GM18498 (cell line): ENCODE data around the gene LSM6.

Experiments
- ATAC-seq: cut with Tn5 transposase; IDR thresholded peaks from one replicate; pipeline ENCODE4 v1.9.1; 2021; ENCODE audit warnings: mild to moderate bottlenecking, moderate library complexity; ENCODE audit not compliant: unreplicated experiment

The LSM6 gene

DNA sequence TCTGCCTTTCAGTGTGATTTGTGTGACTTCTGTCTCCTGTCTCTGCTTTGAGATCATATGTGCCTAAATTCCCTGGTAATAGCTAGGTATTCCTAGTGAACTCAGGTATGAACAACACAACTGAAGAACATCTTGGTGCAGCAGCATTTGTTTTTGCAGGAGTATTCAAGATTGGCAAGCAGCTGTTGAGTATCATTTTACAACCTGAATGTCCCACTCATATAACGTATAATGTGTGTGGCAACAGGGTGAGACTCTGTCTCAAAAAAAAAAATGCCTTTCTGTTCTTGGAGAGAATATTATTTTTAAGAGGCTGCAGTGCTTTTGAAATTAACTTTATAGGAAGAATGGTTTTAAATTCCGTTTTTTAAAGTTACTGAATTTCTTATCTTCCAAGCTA, 7.7 kb downstream of the LSM6 start:
- no peak for ATAC-seq

GRCh38 chr4:146186041-146186440, 10.5 kb downstream of the LSM6 start:
- ATAC-seq, result no peak

DNA sequence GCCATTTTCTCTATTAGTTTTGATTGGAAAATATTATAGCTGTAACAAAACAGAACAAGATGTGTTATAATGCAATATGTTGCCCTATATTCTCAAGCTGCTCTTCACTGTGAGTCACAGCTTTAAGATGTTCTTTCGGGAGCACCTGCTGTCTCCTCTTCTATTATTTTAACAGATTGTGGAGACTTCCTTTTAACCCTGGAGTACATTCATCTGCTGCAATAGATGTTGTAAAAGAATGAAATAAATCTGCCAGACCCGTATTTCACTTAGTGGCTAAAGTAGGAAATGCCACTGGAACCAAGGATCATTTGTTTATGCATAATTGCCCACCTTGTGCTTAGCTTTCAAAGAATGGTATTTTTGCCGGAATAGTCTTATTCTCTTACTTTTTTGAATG, 11.1 kb downstream of the LSM6 start:
- ATAC-seq, result no peak

DNA sequence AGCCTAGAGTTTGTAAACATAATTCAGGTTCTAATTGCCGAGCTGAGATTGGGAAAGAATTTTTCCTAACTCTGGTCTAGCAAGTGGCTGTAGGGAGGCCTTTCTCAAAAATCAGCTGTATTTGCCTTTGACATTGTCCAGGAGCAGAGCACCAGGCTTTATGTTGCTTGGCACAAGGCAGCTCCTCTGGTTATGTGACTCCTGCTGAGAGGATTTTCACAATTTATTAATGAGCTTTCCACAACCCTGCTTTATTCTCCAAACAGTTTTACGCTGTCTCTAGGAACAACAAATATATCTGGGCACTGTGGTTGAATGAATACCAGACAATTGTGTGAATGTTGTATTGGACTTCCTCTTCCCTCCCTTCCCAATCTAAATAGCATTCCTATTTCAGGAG, 14.9 kb downstream of the LSM6 start:
- ATAC-seq, result no peak

DNA sequence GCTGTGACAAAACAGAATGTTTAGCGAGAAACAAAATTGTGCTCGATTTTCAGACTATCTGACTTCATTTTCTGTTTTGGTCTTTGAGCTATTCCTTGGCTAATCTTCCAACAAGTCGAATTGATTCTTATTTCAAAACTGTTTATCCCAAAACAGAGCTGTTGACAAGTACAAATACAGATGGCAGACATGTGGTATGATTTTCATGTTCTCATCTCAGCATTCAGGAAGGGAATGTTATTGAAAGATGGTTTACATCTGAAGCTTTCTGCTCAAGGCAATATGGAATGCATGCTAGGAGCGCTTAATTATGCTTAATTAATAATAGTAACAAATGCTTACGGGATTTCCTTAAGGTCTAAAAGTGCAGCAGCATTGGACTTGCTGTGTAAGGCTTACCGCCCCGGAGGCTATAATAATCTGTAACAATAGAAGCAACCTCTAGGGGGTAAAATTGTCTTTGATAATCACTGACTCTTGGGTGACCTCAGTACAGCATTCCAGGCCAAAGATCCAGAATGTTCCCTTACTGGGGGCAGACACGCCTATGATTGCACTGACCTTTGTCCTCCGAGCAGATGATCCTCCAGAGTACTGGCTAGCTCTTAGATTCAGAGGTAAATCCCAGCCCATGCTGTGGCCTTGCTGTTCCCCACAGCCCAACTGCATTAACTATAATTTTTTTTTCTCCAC, 16.4 kb downstream of the LSM6 start:
- no peak for ATAC-seq

DNA sequence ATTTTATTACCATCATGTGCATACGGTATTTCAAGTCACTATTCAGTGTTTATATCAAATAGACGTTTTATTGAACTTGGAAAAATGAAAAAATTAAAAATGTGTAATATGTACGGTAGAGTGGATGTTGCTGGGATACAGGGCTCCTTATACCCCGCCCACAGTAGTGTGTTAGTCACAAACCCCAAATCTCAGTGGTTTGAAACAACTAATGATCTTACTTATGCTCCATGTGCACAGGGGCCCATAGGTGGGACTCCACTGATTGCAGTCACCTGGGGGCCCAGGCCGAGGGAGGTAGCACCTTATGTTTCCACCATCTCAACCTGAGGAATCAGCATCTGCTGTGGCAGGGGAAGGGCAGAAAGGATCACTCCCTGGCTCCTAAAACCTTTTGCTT, 18.1 kb downstream of the LSM6 start:
- no peak for ATAC-seq

DNA sequence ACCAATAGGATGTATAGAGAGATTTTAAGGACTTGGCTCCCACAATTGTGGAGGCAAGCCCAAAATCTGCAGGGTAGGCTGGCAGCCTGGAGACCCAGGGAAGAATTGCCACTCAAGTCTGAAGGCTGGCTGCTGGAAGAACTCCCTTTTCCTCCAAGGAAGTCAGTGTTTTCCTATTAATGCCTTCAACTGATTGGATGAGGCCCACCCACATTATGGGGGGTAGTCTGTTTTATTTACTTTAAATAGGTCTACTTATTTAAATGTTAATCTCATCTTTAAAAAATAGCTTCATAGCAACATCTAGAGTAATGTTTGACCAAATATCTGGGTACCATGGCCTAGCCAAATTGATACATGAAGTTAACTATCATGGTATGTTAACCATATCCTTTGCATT, 18.7 kb downstream of the LSM6 start:
- no peak for ATAC-seq

GRCh38 chr4:146202665-146203064, 27.1 kb downstream of the LSM6 start:
- no peak for ATAC-seq

- no peak for ATAC-seq
Observed at GRCh38 chr4:146207410-146207809, 31.9 kb downstream of the LSM6 start.

GRCh38 chr4:146210890-146211289, 35.4 kb downstream of the LSM6 start:
- ATAC-seq, result no peak

DNA sequence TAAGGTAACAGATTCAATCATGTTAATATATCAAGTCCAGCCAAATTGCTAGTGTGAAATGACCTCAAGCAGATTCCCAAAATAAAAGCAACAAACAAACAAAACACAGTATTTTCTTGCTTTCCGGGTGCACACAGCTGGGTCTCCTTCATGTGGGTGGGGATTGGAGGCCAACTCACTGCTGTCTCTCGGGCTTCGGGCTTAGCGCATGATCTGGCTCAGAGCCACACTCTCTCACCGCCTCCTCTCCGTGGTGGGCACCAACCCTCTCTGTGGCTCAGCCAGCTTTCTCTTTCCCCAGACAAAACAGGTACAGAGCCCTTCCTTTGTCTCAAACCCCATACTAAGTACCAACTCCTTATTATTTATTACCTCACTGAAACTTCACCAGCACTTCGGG, 35.9 kb downstream of the LSM6 start:
- no peak for ATAC-seq

DNA sequence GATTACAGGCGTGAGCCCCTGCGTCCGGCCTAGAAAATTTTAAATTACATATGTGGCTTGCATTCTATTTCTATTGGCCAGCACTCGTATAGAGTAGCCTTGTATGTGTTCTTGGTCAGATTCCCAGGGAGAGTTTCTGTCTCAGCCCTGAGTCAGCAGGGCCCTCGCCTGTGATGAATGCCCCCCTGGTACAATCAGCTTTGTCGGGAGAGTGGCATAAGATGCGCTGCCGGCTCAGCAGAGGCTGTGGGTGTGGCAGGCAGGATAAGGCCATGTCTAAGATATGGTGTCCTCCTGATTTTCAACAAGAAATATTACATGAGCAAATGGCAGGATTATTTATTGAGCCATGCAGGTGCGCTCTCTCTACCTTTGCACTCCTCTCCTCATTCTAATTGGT, 37.3 kb downstream of the LSM6 start:
- no peak for ATAC-seq

- no peak for ATAC-seq
Observed at GRCh38 chr4:146214238-146214637, 38.7 kb downstream of the LSM6 start, which contains the start of gene REELD1. Gene REELD1 (plus strand): TSS chr4:146214538. CDS start chr4:146216953, 2,415 bp downstream.

DNA sequence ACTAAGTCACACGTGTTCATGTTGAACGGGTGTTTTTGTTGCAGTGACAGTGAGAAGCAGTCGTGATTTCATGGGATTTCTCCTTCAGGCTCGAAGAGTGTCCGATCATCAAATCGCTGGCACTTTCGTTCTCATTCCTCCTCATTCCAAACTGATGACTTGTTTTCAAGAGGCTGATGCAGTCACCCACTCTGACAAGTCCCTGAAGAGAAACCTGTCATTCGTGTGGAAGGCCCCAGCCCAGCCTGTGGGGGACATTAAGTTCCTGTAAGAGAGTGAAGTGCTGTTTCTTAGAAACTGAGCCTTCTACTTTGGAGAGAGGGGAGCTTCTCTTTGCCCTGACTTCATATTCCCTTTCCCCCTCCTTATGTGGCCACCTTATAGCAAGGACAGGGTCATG, 46.8 kb downstream of the LSM6 start:
- ATAC-seq, result no peak

- no peak for ATAC-seq
Observed at GRCh38 chr4:146224326-146224966, 48.9 kb downstream of the LSM6 start.

GRCh38 chr4:146229406-146229805, 53.9 kb downstream of the LSM6 start:
- no peak for ATAC-seq

GRCh38 chr4:146232131-146232722, 56.7 kb downstream of the LSM6 start:
- no peak for ATAC-seq

- ATAC-seq, result no peak
Observed at GRCh38 chr4:146235654-146236177, 60.2 kb downstream of the LSM6 start.

- no peak for ATAC-seq
Observed at GRCh38 chr4:146236216-146236615, 60.7 kb downstream of the LSM6 start.

GRCh38 chr4:146237092-146237491, 61.6 kb downstream of the LSM6 start:
- ATAC-seq, result no peak

DNA sequence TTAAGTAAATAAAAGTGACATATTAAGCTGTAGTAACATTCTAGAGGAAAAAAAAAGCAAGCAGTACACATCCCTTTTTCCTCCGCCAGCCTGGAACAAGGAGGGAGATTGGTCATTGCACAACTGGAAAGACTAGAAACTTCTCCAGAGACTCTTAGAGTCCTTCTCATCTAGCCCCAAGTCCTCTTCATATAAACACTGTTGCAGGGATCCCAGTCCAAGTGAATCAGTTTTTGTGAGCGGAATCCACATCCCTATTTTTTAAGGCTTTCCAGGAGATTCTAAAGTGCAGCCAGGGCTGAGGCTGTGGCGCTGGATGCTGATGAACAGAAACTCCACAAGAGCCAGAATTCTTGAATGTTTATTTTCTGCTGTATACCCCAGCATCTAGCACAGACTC, 62.6 kb downstream of the LSM6 start:
- ATAC-seq, result no peak
